Stimulated activated CD4-positive, alpha-beta T cell treated with anti-CD3 and anti-CD28 coated beads, Interleukin-12 subunit alpha, Interleukin-12 subunit beta, amount 100 ng/mL, for 48 hours (primary cell): Measurements from ENCODE around the gene RUFY2.
"Not testable (repeated sequence)": the region's sequence is repeated elsewhere in the genome, so short reads cannot be mapped to it uniquely, and the experiment has no call there.

Experiments
- DNase-seq, 3 donors: peaks; one replicate each; pipeline ENCODE4 v3.0.0-alpha.2; 2020; ENCODE audit warnings: low read depth in 2 of 3, low spot score in 1 of 3

RUFY2 gene, protein sequence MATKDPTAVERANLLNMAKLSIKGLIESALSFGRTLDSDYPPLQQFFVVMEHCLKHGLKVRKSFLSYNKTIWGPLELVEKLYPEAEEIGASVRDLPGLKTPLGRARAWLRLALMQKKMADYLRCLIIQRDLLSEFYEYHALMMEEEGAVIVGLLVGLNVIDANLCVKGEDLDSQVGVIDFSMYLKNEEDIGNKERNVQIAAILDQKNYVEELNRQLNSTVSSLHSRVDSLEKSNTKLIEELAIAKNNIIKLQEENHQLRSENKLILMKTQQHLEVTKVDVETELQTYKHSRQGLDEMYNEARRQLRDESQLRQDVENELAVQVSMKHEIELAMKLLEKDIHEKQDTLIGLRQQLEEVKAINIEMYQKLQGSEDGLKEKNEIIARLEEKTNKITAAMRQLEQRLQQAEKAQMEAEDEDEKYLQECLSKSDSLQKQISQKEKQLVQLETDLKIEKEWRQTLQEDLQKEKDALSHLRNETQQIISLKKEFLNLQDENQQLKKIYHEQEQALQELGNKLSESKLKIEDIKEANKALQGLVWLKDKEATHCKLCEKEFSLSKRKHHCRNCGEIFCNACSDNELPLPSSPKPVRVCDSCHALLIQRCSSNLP

GRCh38 chr10:68406815-68407548 lies at the start of gene RUFY2:
TSS of gene RUFY2 (minus strand) at chr10:68407277. CDS start at chr10:68407189, 88 bp downstream.
- peak; percentile 50 to 72 (median 54) for DNase-seq

DNA sequence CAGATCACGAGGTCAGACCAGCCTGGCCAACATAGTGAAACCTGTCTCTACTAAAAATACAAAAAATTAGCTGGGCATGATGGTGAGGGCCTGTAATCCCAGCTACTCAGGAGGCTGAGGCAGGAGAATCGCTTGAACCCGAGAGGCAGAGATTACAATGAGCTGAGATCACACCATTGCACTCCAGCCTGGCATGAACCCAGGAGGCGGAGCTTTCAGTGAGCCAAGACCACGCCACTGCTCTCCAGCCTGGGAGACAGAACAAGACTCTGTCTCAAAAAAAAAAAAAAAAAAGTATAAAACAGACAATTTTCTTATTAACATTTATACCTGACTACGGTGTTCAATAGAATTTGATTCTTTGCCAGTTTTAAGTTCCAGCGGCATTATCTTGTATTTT lies 42.6 kb upstream of the RUFY2 start:
- DNase-seq = not testable (repeated sequence)

GRCh38 chr10:68446179-68446578 lies 39.1 kb upstream of the RUFY2 start:
- no peak for DNase-seq

GRCh38 chr10:68442971-68443370 lies 35.9 kb upstream of the RUFY2 start:
- DNase-seq = no peak

- no peak for DNase-seq
Measured at GRCh38 chr10:68440898-68441297, 33.8 kb upstream of the RUFY2 start.

GRCh38 chr10:68435803-68436202 lies 28.7 kb upstream of the RUFY2 start:
- DNase-seq = no peak

GRCh38 chr10:68434657-68435056 lies 27.6 kb upstream of the RUFY2 start:
- DNase-seq = no peak

- no peak for DNase-seq
Measured at GRCh38 chr10:68428396-68429104, 21.5 kb upstream of the RUFY2 start.

DNA sequence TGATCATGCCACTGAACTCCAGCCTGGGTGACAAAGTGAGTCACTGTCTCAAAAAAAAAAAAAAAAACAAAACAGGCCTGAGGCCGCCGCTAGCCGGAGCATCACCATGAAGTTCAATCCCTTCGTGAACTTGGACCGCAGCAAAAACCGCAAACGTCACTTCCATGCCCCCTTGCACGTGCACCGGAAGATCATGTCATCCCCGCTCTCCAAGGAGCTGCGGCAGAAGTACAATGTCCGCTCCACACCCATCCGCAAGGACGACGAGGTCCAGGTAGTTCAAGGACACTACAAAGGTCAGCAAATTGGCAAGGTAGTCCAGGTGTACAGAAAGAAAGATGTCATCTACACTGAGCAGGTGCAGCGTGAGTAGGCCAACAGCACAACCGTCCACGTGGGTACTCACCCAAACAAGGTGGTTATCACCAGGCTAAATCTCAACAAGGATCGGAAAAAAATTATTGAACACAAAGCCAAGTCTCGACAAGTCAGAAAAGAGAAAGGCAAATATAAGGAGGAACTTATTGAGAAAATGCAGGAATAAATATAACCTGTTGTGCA lies 17.5 kb upstream of the RUFY2 start:
- no peak for DNase-seq

GRCh38 chr10:68423522-68423921 lies 16.4 kb upstream of the RUFY2 start:
- DNase-seq = peak in 1 of 3 donors; percentile 11

DNA sequence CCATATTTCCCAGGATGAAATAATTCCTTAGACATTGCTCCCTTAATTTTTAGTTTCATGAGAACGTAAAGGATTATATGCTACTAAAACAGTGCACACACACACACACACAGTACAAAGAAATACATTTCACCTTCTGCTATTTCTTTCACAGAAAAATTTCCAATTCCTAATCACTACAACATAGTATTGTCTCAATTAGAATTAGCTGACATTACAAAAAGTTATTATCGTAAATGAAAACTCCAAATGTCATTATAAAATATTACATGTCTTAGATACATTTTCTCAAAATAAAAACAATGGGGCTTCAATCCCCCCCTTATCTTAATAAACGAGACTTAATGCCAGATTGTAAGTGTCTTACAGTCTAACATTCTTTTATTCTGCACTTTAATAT lies 12.3 kb upstream of the RUFY2 start:
- DNase-seq = no peak

DNA sequence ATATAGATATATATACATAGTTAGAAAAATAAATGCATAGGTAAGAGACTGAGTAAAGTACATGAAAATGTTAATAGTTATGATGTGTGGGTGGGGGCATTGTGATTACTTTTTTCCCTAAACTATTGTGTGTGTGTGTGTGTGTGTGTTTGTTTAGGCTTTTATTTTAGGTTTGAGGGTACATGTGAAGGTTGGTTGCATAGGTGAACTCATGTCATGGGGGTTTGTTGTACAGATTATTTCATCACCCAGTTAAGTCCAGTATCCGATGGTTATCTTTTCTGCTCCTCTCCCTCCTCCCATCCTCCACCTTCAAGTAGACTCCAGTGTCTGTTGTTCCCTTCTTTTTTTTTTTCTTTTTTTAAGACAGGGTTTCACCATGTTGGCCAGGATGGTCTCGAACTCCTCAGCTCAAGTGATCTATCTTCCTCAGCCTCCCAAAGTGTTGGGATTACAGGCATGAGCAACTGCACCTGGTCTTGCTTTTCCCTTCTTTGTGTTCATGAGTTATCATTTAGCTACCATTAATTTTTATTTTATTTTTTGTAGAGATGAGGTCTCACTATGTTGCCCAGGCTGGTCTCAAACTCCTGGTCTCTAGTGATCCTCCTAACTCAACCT lies 1.9 kb upstream of the RUFY2 start:
- no peak for DNase-seq

- DNase-seq = peak in 2 of 3 donors; percentile 14 to 42
Measured at GRCh38 chr10:68406111-68406814, 814 bp downstream of the RUFY2 start.

DNA sequence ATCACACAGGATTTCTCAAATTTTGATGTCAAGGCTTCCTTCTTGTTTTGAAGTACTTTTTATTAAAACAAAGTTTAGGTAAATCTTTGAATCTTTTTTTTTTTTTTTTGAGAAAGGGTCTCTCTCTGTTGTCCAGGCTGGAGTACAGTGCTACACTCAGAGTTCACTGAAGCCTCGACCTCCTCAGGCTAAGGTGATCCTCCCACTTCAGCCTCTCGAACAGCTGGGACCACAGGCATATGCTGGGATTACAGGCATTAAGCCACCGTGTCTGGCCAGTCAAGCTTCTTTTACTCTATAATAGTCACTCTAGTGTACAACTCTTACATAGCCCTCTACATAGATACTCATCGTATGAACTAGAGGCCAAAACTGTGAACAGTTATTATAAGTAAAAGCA lies 3.4 kb downstream of the RUFY2 start:
- DNase-seq = no peak

GRCh38 chr10:68402276-68402675 lies 4.8 kb downstream of the RUFY2 start:
- no peak for DNase-seq

DNA sequence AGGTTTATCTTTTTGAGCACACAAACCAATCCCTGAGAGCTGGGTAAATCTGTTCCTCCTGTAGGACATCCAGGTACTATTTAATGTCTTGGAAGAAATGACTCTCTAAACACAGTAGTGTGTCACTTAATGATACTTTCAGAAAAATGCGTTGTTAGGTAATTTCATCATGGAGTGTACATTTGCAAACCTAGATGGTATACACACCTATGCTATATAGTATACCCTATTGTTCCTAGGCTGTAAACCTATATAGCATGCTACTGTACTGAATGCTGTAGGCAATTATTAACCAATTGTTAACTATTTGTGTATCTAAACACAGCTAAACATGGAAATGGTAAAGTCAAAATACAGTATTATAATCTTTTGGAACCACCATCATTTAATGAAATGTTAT lies 10.1 kb downstream of the RUFY2 start:
- no peak for DNase-seq

DNA sequence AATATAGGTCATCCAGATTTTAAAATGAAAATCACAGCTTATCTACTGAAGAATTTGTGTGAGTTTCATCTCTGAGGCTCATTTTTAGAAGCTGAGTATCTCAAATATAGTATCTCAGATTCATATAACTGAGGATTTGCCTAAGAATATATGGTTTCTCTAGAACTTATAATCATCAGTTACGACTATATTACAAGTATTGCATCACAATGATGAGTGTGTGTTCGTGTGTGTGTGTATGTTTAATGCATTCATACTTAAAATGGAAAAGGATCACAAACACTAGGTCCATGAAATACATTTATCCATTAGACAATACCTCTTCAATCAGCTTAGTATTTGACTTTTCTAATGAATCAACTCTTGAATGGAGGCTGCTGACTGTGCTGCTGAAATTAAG lies 21.3 kb downstream of the RUFY2 start:
- no peak for DNase-seq

DNA sequence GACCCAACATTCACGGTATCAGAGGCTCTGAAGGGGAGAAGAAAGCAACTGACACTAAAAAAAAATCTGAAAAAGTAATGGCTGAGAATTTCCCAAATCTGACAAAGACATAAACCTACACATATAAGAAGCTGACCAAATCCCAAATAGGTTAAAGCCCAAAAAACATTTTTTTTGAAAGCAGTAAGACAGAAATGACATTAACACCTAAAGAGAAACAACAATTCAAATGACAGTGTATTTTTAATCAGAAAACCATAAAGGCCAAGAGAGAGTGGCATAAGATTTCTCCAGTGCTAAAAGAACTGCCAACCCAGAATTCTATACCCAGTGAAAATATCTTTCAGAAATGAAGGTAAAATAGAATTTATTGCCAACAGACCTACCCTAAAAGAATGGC lies 35.5 kb downstream of the RUFY2 start:
- no peak for DNase-seq

DNA sequence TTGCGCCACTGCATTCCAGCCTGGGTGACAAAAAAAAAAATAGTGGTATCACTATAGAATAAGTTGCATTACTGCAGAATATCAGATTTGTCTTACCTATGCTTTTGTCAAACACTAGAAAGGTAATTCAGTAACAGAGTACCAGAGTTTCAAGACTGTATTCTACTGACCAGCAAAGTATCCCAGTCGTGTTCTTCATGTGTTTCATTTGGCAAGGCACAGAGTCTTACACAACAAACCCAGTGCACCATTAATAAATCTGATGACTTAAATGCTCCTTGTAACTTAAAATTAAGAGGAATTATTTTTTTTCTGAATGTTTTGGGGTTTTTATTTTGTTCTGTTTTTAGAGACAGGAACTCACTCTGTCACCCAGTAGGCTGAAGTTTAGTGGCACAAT lies 40.0 kb downstream of the RUFY2 start:
- DNase-seq = no peak

DNA sequence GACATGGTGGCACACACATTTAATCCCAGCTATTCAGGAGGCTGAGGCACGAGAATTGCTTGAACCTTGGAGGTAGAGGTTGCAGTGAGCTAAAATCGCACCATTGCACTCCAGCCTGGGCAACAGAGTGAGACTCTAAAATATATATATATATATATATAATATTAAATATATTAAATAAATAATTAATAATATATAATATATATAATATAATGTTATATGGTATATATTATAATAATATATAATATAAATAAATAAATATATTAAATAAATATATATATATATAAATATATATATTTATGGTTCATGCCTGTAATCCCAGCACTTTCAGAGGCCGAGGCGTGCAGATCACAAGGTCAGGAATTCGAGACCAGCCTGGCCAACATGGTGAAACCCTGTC lies 40.5 kb downstream of the RUFY2 start:
- DNase-seq = no peak
